Stimulated activated CD8-positive, alpha-beta memory T cell treated with anti-CD3 and anti-CD28 coated beads, Interleukin-2, amount 100 ng/mL, for 1 hour (primary cell): ENCODE results near the gene VPS8.

Experiments
- DNase-seq, 2 donors: peaks; one replicate each; pipeline ENCODE4 v3.0.0-alpha.2; 2020; ENCODE audit warnings: low read depth in 2 of 2

Gene VPS8

GRCh38 chr3:184811034-184811433 is 932 bp upstream of the VPS8 start:
- no peak for DNase-seq

GRCh38 chr3:184811663-184811998 is 335 bp upstream of the VPS8 start:
- DNase-seq: no peak

DNA sequence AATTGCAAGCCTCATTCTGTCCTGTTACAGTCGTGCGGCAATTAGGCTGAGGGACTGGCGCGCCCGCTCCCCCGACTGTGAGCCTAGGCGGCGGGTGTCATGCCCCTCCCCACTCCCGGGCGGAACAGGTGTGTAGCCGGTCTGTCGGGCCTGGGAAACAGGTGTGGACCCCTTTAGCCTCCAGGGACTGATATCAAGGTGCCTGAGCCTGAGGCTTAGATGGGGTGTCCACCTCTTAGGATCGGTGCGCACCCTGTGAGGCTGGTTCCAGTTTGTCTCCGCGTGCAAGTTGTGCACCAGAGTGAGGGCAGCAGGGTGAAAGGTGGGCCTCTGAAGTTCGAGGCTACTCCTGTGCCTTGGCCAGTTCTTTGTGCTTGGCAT is 686 bp downstream of the VPS8 start:
- DNase-seq: no peak

GRCh38 chr3:184813357-184813756 is 1.4 kb downstream of the VPS8 start:
- DNase-seq: no peak

- DNase-seq: no peak
Observed at GRCh38 chr3:184814214-184814613, 2.2 kb downstream of the VPS8 start.

GRCh38 chr3:184815046-184815930 is 3.3 kb downstream of the VPS8 start:
- DNase-seq: no peak

DNA sequence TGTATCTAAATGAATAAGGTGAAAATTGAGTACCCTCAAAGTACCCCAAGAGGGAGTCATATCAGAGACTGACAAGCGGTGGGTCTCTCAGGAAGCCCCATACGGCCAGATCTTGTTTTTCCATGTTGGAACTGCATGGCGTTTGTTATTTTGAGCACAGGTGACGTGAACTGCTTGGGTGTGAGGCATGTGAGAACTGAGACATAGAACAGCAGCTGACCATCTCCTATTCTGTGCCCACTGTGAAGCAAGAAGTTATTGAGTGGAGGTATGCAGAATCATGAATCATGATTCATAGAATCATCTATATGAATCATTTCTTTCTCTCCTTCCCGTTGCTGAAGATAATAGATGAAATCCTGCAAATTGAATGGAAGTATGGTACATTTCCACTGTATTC is 4.6 kb downstream of the VPS8 start:
- no peak for DNase-seq

GRCh38 chr3:184820525-184820924 is 8.6 kb downstream of the VPS8 start:
- no peak for DNase-seq

GRCh38 chr3:184821034-184821433 is 9.1 kb downstream of the VPS8 start:
- no peak for DNase-seq

DNA sequence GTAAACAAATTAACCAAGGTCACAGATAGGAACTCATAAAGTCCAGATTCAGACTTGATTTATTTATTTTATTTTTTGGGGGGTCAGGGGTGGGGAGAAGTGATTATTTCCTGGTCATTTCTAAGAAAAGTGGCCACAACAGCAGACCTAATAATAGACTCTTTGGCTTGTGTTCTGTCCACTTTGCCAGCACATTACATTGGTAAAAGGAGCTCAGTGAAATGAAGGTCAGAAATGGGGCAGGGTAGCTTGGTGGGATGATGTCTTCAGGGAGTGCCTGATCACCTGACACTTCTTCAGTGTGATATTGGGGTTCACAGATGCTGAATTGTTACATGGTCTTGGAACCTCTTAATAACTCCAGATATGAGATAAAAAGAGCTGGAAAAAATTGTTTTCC is 10.1 kb downstream of the VPS8 start:
- no peak for DNase-seq

- no peak for DNase-seq
Observed at GRCh38 chr3:184822654-184823053, 10.7 kb downstream of the VPS8 start.

DNA sequence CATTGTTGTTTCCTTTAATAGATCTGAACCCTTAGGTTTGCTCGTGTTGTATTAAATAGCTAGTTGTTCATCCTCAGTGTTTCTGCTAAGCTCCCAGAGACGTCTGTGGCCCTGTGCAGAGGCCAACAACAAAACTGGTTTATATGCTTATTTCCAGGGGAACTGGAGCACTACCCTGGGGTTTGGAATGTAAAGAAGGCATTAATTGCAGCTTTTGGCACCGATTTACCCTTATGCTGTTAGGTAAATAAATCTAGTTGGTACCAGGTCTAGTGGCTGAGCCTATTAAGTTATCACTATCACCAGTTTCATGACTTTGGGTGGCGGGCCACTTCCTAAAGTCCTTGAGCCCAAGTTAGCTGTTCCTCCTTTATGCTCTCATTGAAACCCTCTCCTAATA is 12.0 kb downstream of the VPS8 start:
- no peak for DNase-seq

- no peak for DNase-seq
Observed at GRCh38 chr3:184825121-184825820, 13.3 kb downstream of the VPS8 start.

DNA sequence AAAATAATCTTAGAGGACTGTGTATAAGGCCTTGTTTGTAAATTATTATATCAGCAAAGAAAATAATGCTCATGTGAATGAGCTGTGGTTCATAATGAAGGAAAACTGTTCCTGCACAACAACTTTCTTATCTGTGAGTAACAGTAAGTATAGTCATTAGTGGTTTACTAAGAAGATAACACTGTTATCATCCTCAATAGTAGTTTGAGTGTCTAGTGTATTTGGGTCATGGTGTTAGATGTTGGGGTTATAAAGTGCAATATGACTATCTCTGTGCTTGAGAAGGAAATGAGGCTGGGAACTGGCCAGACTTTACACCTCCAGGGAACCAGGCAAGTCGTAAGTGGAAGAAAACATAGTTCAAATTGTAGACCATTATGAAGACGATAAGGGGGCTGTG is 15.6 kb downstream of the VPS8 start:
- no peak for DNase-seq

- no peak for DNase-seq
Observed at GRCh38 chr3:184832044-184832443, 20.1 kb downstream of the VPS8 start.

GRCh38 chr3:184832903-184833302 is 20.9 kb downstream of the VPS8 start:
- DNase-seq: no peak

GRCh38 chr3:184836090-184836822 is 24.3 kb downstream of the VPS8 start:
- no peak for DNase-seq

DNA sequence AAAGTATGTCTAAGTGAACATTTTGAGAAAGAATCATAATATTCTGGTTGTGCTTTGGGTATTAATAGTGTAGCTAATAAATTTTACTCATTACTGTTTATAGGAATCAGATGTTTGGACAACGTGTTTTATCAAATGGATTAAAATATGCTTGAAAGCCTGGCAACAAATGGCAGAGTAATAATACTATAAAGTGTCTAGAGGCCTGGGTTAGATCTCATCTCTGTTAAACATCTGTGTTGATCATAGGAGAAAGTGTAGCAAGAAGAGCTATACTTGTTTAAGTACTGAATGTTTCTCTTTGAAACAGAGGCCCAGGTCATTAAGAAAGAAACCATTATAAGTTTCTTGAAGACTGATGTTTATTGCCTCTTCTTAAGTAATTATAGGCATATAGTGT is 30.5 kb downstream of the VPS8 start:
- DNase-seq: no peak

DNA sequence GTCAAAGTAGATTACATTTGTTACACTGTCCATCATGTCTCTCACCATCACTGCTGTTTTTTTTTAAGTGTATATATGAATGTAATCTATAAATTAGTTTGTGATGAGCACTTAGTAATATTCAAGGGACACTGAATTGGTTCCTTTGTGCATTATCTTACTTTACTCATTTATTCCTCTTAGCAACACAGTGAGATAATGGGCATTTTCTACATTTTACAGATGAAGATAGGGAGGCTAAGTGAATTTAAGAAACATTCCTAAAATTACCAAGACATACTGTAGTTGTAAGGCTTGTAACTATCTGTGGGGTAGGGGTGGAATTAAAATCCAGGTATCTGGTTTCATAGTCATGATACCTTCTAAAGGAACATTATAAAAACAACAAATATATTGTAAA is 33.9 kb downstream of the VPS8 start:
- DNase-seq: no peak

- no peak for DNase-seq
Observed at GRCh38 chr3:184846496-184846895, 34.5 kb downstream of the VPS8 start.

DNA sequence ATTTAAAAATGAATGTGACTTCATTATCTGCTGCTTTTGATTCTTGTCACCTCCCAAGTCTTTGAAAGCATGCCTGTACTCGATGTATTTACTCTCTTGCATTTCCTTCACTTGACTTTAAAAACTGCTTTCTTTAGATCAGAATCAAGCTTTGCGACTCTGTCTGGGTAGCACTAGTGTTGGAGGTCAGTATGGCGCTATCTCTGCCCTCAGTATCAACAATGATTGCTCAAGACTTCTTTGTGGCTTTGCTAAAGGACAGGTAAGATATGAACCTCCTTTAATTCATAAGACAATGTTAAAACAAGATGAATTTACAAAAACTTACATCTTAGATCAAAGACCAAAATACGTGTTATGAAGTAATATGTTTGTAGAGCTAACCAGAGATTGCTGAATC is 37.0 kb downstream of the VPS8 start:
- no peak for DNase-seq

- no peak for DNase-seq
Observed at GRCh38 chr3:184850201-184850600, 38.2 kb downstream of the VPS8 start.

DNA sequence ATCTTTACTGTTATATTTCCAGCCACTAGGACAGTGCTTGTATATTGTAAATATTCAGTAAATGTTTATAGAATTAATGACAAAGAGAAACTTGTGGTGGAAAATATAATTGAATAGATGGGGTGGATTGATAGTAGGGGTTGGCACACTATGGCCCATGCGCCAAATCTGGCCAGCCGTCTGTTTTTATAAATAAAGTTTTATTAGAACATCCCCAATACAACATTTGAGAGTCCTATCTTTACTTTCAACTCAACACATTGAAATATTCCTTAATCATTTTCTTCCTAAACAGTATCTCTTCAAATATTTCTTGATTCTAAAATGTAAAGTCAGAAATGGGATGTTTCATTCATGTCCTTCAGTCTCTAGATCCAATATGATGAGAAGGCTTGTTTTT is 45.1 kb downstream of the VPS8 start:
- no peak for DNase-seq
